Prostate gland (tissue), 2 donors: Measurements from ENCODE around the gene BTBD9.

Source experiments
- CTCF ChIP-seq, 4 experiments: fragments of 200-600 bp in 2 of 4; fragments of 450-650 bp in 2 of 4; sonication (generic) in 2 of 4; IDR thresholded peaks; 1 replicate in 3 of 4; 2 replicates in 1 of 4; pipeline ENCODE4 v1.5.1; 2016 to 2019; ENCODE audit warnings: antibody characterized with exemption in 4 of 4, mild to moderate bottlenecking in 2 of 4, moderate library complexity in 2 of 4
- POLR2A ChIP-seq: fragments of 450-650 bp; IDR thresholded peaks from one replicate; pipeline ENCODE4 v1.6.1; 2016; ENCODE audit warnings: antibody characterized with exemption, mild to moderate bottlenecking
- POLR2AphosphoS5 ChIP-seq: sonication (generic); formaldehyde crosslinking; IDR thresholded peaks from one replicate; pipeline ENCODE4 v1.6.1; 2017; ENCODE audit warnings: antibody characterized with exemption

GRCh38 chr6:38173909-38174308, 465.8 kb downstream of the BTBD9 start:
- TF ChIP-seq CTCF (IDR thresholded peaks at IDR 0.05) (no peak), POLR2A (no peak), POLR2AphosphoS5 (no peak)
